ENCODE measurements around the gene FCHSD2. TPM values are rescaled to one million over a fixed set of nuclear protein-coding genes. Genes with fewer than 3 reads are reported as not detected.

The FCHSD2 gene
- total RNA-seq, 1 donor from 2014 or later = 59.0 TPM

GRCh38 chr11:73158356-73159051, 16.4 kb upstream of the FCHSD2 start:
- DNase-seq = no peak
- H3K4me3 ChIP-seq = no peak overlapping the region
- intact Hi-C loops (cut with DNase I) = no loop called here
- no peak for ATAC-seq
- H3K9me3 ChIP-seq = no peaks in the 10 kb centered on the region
- peaks cover 40% of the 10 kb centered on the region for H3K4me1 ChIP-seq
- H3K27me3 ChIP-seq (ENCODE audit: low read depth) = no peaks in the 10 kb centered on the region
- H3K27ac ChIP-seq = peak overlapping the region; percentile 32
- no peaks in the 10 kb centered on the region for H3K36me3 ChIP-seq
- TF ChIP-seq, protein P1, sequence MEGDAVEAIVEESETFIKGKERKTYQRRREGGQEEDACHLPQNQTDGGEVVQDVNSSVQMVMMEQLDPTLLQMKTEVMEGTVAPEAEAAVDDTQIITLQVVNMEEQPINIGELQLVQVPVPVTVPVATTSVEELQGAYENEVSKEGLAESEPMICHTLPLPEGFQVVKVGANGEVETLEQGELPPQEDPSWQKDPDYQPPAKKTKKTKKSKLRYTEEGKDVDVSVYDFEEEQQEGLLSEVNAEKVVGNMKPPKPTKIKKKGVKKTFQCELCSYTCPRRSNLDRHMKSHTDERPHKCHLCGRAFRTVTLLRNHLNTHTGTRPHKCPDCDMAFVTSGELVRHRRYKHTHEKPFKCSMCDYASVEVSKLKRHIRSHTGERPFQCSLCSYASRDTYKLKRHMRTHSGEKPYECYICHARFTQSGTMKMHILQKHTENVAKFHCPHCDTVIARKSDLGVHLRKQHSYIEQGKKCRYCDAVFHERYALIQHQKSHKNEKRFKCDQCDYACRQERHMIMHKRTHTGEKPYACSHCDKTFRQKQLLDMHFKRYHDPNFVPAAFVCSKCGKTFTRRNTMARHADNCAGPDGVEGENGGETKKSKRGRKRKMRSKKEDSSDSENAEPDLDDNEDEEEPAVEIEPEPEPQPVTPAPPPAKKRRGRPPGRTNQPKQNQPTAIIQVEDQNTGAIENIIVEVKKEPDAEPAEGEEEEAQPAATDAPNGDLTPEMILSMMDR (IDR thresholded peaks at IDR 0.05) = no peak

GRCh38 chr11:73157101-73158010, 15.2 kb upstream of the FCHSD2 start:
- TF ChIP-seq, protein P1 (IDR thresholded peaks at IDR 0.05) = no peak
- peak; percentile 63 for DNase-seq
- H3K27me3 ChIP-seq (ENCODE audit: low read depth) = no peaks in the 10 kb centered on the region
- H3K4me3 ChIP-seq = no peak overlapping the region
- H3K4me1 ChIP-seq = peaks cover 49% of the 10 kb centered on the region
- H3K27ac ChIP-seq = peak overlapping the region; percentile 32
- no peaks in the 10 kb centered on the region for H3K9me3 ChIP-seq
- ATAC-seq = peak; percentile 68 to 78
- intact Hi-C loops (cut with DNase I) = no loop called here
- H3K36me3 ChIP-seq = no peaks in the 10 kb centered on the region

GRCh38 chr11:73156686-73157085, 14.6 kb upstream of the FCHSD2 start:
- no peaks in the 10 kb centered on the region for H3K27me3 ChIP-seq (ENCODE audit: low read depth)
- DNase-seq = no peak
- ATAC-seq = no peak
- H3K27ac ChIP-seq = no peak overlapping the region
- H3K9me3 ChIP-seq = no peaks in the 10 kb centered on the region
- TF ChIP-seq, protein P1 (IDR thresholded peaks at IDR 0.05) = no peak
- no peak overlapping the region for H3K4me3 ChIP-seq
- H3K36me3 ChIP-seq = no peaks in the 10 kb centered on the region
- peaks cover 49% of the 10 kb centered on the region for H3K4me1 ChIP-seq
- intact Hi-C loops (cut with DNase I) = no loop called here

DNA sequence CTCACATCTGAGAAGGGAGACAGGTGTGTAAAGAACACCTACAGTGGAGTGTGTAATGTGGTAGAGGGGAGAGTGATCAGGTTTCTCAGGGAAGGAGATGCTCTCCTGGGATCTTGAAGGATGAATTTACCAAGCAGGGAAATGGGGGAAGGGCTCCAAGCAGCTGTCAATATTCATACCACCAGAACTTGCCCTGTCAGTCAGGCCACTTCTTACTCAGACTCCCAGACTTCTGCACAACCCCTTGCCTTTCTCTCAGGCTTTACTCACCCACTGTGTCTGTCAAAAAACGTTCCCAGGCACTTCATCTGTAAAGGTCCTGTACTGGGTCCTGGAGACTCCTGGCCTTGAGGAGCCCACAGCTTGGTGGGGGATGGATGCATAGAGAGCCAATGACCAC, 14.0 kb upstream of the FCHSD2 start:
- TF ChIP-seq, protein P1 (IDR thresholded peaks at IDR 0.05) = no peak
- no peaks in the 10 kb centered on the region for H3K36me3 ChIP-seq
- intact Hi-C loops (cut with DNase I) = no loop called here
- no peaks in the 10 kb centered on the region for H3K27me3 ChIP-seq (ENCODE audit: low read depth)
- H3K27ac ChIP-seq = no peak overlapping the region
- peaks cover 49% of the 10 kb centered on the region for H3K4me1 ChIP-seq
- ATAC-seq (no peak), DNase-seq (no peak)
- no peaks in the 10 kb centered on the region for H3K9me3 ChIP-seq
- no peak overlapping the region for H3K4me3 ChIP-seq

DNA sequence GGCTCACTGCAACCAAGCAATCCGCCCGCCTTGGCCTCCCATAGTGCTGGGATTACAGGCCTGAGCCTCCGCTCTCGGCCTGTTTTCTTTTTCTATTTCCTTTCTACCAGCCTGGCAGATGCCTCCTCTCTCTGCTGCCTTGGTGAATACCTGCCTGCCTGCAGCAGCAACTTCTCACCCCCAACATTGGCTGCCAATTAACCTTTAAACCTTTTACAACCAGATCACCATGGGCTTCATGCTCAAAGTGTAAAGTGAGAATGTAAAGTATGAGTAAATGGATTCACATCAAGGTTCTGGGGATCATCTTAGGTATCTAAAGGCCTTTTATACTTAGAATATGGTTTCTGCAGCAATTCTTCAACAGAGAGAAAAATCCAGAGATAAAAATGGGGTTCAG, 13.0 kb upstream of the FCHSD2 start:
- peak overlapping the region; percentile 31 for H3K27ac ChIP-seq
- DNase-seq = no peak
- H3K4me3 ChIP-seq = no peak overlapping the region
- no peaks in the 10 kb centered on the region for H3K36me3 ChIP-seq
- TF ChIP-seq, protein P1 (IDR thresholded peaks at IDR 0.05) = no peak
- H3K9me3 ChIP-seq = no peaks in the 10 kb centered on the region
- H3K4me1 ChIP-seq = peaks cover 49% of the 10 kb centered on the region
- H3K27me3 ChIP-seq (ENCODE audit: low read depth) = no peaks in the 10 kb centered on the region
- ATAC-seq = no peak
- intact Hi-C loops (cut with DNase I) = no loop called here
